ENCODE results near the gene TSPEAR.
"Not testable (repeated sequence)": the region's sequence is repeated elsewhere in the genome, so short reads cannot be mapped to it uniquely, and the experiment has no call there.

TSPEAR gene

DNA sequence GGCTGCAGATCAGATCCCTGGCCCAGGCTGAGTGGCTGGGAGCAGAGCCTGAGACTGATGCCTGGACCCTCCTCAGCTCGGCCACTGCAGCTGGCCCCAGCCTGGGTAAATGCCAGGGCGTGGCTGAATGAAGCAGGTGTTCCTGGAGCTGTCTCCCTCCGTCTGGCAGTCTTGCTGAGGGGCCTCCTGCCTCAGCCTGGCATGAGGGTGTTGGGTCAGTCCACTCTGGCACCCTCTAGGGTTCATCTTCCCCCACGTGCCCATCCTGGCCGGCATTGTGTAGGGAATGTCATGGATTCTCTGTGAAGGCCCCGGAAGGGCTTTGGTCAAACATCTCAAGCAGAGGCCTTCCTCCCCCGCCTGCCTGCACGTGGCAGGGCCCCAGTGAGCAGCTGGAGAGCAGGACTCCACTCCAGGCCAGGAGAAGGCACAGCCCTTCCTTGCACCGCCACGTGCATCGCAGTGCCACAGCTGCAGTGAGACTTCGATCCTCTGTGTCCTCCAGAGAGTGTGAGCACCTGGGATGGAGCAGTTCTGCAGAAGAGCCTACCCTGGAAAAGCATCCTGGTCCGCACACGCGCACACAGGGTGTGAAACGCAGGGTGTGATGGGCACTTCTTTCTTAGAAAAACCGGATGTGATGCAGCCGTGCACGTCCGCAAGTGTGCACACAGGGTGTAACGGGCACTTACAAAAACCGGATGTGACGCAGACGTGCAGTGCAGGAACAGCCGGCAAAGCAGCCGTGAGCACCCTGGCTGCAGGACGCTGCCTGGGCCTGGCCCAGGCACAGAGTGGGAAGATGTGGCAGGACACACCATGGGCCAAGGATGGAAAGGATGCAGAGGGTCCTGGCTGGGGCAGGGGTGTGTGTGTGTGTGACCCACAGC is 142.5 kb downstream of the TSPEAR start:
- DNase-seq (ENCODE audit: low spot score) = no peak

DNA sequence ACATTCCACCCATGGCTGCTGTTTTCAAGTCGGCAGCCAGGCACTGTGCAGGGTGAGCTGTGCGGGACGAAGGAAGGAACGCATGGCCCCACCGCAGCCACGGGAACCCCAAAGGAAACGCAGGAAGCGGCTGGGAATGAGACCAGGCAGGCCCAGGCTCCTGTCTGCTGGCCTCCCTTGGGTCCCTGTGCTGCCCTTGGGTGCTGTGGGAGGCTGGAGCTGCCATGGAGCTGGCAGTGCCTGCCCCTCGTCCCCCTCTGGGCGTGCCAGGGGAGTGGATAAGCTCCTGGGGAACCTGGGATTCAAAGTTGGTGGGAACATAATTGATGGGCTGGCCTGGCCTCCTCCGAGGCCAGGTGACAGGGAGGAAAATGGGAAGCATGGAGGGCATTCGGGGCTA is 143.1 kb downstream of the TSPEAR start:
- DNase-seq (ENCODE audit: low spot score) = no peak

DNA sequence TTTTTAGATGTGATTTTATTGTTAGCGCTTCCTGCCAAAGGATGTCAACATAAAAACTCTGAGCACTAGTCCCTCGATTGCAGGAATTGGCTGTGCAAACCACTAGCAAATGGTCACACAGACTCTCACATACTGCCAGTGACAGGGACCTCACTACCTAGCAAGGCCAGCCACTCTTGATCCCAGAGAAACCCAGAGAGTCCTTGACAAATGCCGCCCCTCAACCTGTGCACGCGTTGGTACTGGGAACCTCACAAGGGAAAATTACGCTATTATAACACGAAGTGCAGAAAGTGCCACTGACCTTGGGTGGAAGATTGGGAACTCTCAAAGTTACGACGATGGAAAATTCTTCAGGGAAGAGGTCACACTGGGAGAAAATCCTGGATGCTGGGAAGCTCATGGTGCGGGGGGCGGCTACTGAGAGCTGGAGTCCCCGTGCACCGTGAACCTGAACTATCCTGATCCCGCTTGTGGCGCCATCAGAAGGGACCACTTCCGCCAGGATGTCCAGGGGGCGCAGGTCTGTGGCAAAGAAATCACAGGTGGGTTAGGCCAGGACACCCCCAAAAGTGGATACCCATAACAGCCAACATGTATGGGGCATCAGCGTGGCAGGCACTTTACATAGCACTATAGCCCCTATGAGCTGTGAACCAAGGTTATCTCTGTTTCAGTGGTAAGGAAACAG is 143.7 kb downstream of the TSPEAR start:
- no peak for DNase-seq (ENCODE audit: low spot score)

DNA sequence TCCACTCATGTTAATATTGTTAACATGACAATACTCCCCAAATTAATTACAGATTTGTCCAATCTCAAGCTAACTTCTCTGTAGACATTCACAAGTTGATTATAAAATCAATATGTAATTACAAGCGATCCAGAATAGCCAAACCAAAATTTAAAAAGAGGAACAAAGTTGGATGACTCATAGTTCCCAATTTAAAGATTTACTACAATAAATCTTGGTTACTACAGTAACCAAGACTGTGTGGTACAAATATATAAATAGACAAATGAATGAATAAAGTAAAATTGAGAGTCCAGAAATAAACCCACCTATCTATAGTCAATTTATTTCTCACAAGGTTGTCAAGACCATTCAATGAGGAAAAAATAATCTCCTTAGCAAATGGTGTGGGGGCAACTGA is 145.0 kb downstream of the TSPEAR start:
- DNase-seq (ENCODE audit: low spot score) = no peak

DNA sequence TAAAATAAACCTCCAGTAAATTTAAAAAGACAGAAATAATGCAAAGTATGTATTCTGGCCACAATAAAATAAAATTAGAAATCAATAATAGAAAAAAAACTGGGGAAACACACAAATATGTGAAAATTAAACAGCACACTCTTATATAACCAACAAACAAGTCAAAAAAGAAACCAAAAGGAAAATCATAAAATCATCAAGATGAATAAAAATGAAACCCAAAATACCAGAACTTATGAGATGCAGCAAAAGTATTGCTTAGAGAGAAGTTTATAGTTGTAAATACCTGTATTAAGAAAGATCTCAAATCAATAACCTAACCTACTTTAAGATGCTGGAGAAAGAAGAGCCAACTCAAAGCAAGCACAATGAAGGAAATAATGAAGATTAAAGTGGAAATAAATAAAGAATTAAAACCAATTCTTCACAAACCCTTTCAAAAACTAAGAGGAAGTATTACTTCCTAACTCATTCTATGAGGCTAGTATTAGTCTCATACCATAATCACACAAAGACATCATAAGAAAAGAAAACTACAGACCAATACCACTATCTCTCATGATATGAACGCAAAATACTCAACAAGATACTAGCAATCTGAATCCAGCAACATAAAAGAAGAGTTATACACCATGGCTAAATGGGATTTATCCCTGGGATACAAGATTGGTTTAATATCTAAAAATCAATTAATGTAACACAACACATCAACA is 146.3 kb downstream of the TSPEAR start:
- DNase-seq (ENCODE audit: low spot score) = no peak

DNA sequence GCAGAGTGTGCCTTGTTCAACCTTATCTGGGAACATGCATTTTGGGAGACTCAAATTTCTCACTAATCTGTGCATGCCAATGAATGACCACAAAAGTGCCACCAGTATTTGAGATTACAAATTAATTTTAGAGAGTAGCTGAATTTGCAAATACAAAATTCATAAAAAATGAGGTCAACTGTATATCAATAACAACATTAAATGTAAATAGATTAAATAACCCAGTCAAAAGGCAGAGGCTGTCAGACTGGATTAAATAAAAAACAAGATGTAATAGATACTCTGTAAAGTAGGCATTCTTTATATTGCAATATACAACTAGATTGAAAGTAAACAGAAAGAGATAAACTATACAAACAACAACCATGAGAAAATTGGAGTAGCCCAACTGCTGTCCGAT is 147.3 kb downstream of the TSPEAR start:
- no peak for DNase-seq (ENCODE audit: low spot score)

DNA sequence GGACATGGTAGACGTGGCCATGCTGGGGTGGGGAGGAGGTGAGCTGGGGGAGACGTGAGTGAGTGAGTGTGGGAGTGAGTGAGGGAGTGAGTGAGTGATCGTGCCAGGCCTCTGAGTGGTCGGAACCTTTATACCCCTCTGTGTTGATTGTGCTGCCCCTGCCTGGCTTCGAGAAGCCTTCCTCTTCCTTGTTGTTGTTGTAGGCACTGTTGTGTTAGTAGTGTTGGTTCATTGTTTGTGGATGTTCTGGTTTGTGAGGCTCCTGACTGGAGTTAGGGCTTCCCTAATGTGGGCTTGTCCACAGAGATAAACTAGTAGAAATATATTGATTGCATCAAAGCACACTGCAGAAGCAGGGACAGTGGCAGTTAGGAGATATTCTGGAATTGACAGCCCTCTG is 152.7 kb downstream of the TSPEAR start, which contains the start of gene KRTAP10-3:
TSS of gene KRTAP10-3 (minus strand) at position 101 of the 400 bp plus-strand sequence. CDS start at position 21, 80 bp downstream.
- no peak for DNase-seq (ENCODE audit: low spot score)

DNA sequence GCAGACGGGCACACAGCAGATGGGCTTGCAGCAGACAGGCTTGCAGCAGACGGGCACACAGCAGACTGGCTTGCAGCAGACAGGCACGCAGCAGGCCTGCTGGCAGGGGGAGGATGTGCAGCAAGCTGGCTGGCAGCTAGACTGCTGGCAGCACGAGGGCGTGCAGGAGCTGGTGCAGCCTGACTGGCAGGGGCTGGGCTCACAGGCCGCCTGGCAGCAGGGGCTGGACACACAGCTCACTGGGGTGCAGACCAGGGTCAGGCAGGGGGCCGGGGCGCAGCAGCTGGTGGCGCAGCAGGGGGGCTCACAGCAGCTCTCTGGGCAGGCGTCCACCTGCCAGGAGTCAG is 153.1 kb downstream of the TSPEAR start:
- DNase-seq (ENCODE audit: low spot score) = not testable (repeated sequence)

DNA sequence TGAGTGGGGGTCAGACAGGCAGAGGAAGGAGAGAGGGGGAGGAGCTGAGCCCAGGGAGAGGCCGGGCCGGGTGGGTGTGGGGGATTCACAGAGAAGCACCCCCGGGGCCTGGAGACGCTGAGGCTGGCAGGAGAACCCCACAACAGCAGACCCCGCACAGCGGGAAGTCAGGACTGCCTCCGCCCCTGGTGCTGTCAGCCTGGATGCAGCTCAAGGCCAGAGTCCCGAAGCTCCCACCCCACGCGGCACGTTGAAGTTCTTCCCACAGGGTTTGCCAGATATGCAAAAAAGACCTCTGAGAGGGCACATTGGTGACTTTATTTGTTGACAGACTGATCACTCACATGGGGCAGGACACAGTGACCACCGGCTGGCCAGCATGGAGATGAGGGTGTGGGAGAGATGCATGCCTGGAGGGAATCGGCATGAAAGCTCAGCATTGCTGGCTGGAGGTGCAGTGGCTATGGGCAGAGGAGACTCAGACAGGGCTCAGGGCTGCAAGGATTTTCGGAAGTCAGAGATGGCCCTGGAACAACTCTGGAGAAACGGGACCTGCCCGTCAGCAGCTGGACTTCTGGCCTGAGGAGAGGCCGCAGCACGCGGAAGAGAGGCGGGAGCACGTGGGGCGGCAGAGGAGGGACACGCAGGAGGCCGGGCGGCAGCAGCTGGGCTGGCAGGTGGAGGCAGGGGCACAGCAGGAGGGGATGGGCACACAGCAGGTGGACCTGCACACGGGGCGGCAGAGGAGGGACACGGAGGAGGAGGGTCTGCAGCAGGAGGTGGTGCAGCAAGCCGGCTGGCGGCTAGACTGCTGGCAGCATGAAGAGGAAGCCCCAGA is 153.7 kb downstream of the TSPEAR start:
- DNase-seq (ENCODE audit: low spot score) = no peak

DNA sequence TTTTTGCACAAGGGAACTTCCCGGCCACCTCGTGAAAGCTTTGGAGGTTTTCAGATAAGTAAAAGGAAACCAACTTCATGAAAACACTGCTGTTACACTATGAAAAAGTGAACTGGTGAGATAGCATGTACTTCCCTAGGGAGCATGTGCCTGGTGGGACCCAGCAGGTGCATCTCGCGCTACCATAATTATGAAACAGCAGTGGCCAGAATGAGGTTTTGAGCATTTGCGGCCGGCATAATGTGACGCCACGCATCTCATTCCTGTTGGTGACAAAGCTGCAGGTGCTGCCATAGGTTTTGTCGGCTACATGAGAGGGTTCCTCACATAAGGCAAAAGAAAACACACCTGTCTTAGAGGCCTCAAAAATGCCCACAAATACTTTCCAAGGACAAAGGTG is 154.5 kb downstream of the TSPEAR start:
- no peak for DNase-seq (ENCODE audit: low spot score)

DNA sequence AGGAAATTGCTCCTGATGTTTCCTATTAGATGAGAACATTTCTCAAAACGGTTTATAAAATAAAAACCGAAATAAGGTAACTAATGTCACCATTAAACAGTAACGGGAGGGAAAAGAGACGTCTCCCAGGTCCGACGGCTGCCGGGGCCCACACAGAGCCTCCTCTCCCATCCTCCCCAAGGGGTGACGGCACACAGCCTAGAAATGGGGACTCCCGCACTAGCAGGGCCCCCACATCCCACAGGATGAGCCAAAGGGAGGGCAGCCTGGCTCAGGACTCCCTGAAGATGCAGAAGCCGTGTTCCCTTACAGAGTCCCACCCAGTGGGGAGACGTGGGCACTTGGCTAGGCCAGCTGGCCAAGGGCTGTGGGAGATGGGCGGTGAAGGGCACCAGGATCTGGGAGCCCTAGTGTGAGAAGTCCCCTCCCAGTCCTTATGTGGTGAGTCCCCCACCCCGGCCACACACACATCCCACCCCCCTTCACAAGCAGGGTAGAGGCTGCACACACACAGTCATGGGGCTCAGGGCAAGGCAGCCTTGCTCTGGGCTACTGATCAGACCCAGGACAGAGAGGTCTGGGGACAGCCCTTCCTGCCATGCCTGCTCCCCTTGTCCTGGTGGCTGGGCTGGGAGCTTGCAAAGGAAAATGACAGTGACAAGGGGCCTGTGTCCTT is 156.0 kb downstream of the TSPEAR start:
- no peak for DNase-seq (ENCODE audit: low spot score)

DNA sequence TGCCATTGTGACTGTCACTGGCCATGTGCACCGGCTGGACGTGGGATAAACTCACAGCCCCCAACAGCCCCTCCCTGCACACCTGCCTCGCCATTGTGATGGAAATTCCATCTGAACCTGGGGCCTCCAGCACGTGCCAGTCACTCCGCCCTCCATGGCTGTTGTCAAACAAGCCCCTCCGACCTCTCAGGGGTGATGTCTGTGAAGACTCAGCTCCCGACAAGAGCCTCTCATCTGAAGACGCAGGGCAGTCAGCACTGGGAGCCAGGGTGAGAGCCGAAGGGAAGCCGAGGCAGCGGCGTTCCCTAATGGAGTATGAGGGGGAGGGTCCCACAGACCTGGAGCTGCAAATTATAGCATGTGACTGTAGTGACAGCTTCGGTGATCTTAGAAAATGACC is 158.7 kb downstream of the TSPEAR start:
- DNase-seq (ENCODE audit: low spot score) = no peak

DNA sequence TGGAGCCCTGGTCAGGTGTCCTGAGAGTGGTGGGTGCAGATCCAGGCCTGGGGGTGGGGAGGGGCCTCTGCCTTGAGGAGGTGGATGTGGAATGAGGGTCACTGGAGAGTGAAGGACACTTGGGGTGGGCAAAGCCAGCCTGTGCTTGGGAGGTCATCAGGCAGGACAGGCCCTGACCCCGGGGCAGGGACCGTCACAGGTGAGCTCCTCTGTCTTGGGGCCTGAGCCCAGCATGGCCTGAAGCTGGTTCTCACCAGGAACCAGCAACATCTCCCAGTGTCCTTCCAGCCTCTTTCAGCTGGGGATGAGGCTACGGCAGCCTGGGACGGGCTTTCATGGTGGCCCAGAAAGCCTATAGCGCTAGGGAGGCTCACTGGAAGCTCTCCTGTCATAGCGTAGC is 159.2 kb downstream of the TSPEAR start:
- no peak for DNase-seq (ENCODE audit: low spot score)

DNA sequence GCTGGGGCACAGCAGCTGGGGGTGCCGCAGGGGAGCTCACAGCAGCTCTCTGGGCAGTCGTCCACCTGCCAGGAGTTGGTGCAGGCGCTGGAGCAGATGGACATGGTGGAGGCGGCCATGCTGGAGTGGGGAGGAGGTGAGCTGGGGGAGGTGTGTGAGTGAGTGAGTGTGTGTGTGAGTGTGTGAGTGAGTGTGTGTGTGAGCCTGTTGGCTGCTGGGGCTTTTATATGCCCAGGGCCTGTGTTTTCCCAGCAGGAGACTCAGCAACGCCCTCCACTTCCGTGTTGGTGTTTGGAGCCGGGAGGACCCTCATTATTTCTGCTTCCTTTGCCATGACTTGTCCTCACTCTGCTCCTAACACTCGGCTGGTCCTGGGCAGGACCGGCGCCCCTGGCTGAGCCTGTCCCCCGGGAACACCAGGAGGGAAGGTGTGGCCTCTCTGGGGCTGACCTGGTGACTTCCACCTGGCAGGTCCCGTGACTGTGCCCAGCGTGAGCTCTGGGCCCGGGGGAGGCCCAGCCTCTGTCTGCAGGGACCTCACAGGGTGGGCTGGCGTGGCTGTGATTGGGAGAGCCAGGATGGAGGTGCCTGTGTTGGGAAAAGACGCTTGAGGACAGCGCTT is 159.9 kb downstream of the TSPEAR start, which contains the start of gene KRTAP10-2:
TSS of gene KRTAP10-2 (minus strand) at position 166 of the 622 bp plus-strand sequence. CDS start at position 119, 47 bp downstream.
- no peak for DNase-seq (ENCODE audit: low spot score)

DNA sequence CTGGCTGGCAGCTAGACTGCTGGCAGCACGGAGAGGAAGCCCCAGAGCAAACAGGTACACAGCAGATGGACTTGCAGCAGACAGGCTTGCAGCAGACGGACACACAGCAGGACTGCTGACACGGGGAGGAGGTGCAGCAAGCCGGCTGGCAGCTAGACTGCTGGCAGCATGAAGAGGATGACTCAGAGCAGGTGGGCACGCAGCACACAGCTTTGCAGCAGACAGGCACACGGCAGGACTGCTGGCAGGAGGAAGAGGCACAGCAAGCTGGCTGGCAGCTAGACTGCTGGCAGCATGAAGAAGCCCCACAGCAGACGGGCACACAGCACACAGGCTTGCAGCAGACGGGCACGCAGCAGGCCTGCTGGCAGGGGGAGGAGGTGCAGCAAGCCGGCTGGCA is 160.6 kb downstream of the TSPEAR start:
- DNase-seq (ENCODE audit: low spot score) = no peak

DNA sequence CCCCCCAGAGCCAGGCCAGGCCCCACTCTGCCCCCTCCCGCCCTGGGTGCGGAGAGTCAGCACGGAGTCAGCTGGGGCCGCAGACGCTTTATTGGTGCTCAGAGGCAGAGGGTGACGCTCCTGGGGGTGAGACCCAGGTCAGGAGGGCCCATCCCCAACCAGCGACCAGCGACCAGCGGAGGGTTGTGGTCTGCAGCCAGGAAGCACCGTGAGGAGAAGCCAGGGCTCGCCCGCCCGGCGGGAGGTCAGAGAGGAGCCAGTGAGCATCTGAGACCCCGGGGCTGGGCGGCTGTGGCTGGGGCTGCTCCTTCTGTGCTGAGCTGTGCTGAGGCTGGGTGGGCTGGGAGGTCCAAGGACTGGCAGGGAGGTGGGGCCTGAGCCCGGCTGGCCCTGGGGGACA is 161.1 kb downstream of the TSPEAR start:
- DNase-seq (ENCODE audit: low spot score) = not testable (repeated sequence)

DNA sequence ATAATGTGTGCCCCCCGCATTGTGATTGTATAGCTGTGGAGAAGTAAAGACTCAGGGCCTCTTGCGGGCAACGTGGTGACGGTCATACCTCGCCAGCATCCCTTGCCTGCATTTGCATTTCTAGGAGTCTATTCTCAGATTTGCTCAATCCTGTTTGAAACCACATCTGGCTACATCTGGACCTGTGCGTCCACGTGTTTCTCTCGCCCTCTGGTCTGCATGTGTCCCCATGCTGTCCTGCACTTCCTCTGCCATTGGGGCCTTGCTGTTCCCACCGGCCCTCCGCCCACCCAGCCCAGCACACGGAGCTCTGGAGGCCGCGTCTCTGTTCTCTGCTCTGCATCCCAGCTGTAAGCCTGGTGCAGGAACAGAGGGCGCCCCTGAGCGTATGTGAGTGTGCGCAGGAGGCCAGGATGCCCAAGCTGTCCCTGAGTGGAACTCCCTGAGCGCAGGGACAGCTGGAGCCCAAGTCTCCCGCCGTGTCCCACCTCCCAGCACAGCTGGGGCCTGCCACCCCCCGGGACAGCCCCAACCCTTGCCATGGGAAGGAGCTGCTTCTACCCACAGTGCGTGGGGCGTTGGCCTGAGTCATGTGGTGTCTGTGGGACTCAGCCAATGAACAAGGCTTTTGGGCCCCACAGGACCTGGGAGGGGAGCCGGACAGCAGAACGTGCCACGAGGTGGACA is 161.7 kb downstream of the TSPEAR start:
- no peak for DNase-seq (ENCODE audit: low spot score)

DNA sequence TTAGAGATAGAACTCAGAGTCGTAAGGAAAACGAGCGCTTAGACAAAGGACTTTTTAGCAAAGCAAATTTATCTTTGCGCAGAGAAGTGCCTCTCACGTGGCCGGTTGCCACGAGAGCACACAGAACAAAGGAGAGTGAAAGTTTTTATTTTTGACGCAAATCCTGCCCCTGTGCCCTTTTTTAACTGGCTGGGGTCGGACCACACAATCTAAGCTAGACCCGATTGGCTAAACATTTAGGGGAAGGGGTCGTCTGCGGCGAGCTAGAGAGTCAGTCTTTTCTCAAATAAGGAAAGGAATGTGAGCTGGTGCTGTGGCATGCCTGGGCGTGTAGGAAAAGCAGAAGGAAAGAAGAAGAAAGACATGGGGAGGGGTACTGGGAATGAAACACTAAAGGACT is 162.4 kb downstream of the TSPEAR start:
- DNase-seq (ENCODE audit: low spot score) = no peak

DNA sequence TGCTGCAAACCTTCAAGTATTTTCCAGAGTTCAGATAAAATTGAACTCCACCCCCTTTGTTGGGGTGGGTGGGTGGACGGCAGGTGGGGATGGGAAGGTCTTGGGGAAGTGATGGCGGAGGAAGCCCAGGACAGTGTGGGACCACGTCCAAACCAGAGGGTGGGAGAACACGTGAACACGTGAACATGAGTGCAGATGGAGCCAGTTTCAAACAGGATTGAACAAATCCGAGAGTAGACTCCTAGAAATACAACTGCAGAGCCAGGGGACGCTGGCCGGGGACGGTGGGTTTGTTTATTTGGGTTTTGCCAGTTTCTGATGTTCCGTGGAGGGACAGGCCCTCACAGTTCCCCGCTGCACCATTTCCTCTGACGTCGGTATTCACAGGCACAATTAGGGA is 163.0 kb downstream of the TSPEAR start:
- DNase-seq (ENCODE audit: low spot score) = no peak

All from CD4-positive, alpha-beta T cell treated with Interleukin-6 at 100 ng/mL for 8 hours (primary cell).